ENCODE measurements around the gene TANK.
A peak's percentile ranks its signal among the peaks of the same experiment; 100 is the strongest.

DNA sequence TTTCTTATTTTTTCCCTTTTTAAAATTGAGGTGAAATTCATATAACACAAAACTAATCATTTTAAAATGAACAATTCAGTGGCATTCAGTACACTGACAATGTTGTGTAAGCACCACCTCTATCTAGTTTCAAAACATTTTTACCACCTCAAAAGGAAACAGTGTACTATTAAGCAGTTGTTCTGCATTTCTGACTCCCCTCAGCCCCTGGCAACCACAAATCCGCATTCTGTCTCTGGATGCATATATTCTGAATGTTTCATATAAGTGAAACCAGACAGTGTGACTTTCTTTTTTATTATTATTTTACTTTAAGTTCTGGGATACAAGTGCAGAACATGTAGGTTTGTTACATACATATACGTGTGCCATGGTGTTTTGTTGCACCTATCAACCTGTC lies 19.2 kb upstream of the TANK start:
- TF ChIP-seq POLR2A (IDR thresholded peaks at IDR 0.05; ENCODE audit: low read depth, low read length): no peak
- no peak for TF ChIP-seq PAX5 (IDR thresholded peaks at IDR 0.05; ENCODE audit: insufficient read depth, low read length, severe bottlenecking)
- TF ChIP-seq POU2F2 (IDR thresholded peaks at IDR 0.05; ENCODE audit: low read depth, low read length): peak; percentile 56; the same call in 1 of the 2 replicates
- TF ChIP-seq TAF1 (IDR thresholded peaks at IDR 0.05; ENCODE audit: low read depth, low read length): no peak
- TF ChIP-seq POLR2AphosphoS5 (IDR thresholded peaks at IDR 0.05; ENCODE audit: low read depth, low read length): no peak
- TF ChIP-seq SPI1 (IDR thresholded peaks at IDR 0.05; ENCODE audit: low read depth, low read length): no peak

Measured in GM12891 (cell line).